HUES6 (cell line): ENCODE results near the gene KANSL1.

Experiments used
- H3K27ac ChIP-seq: 2 replicates; pipeline ENCODE4 v1.7.0; 2013; ENCODE audit warnings: low read depth, mild to moderate bottlenecking, low read length, inconsistent platforms
- H3K27me3 ChIP-seq: 2 replicates; pipeline ENCODE4 v1.6.1; 2013; ENCODE audit warnings: low read length; ENCODE audit not compliant: control insufficient read depth, insufficient read depth
- H3K36me3 ChIP-seq: 2 replicates; pipeline ENCODE4 v1.6.1; 2013; ENCODE audit warnings: low read length; ENCODE audit not compliant: control insufficient read depth, insufficient read depth
- H3K4me1 ChIP-seq: 2 replicates; pipeline ENCODE4 v1.6.1; 2013; ENCODE audit warnings: low read length; ENCODE audit not compliant: control insufficient read depth, insufficient read depth
- H3K4me3 ChIP-seq: 2 replicates; pipeline ENCODE4 v1.5.1; 2013; ENCODE audit warnings: low read depth, low read length
- H3K9ac ChIP-seq: one replicate; pipeline ENCODE4 v1.6.1; 2013; ENCODE audit warnings: mild to moderate bottlenecking, low read length
- H3K9me3 ChIP-seq: 2 replicates; pipeline ENCODE4 v1.6.1; 2013; ENCODE audit warnings: low read depth, low read length; ENCODE audit not compliant: control insufficient read depth, insufficient read depth

KANSL1 gene

GRCh38 chr17:45985447-45985846, 207.8 kb downstream of the KANSL1 start:
- no peaks in the 10 kb centered on the region for H3K4me1 ChIP-seq
- no peaks in the 10 kb centered on the region for H3K27me3 ChIP-seq
- H3K9ac ChIP-seq = no peak overlapping the region
- H3K4me3 ChIP-seq = no peak overlapping the region
- no peaks in the 10 kb centered on the region for H3K9me3 ChIP-seq
- H3K36me3 ChIP-seq = no peaks in the 10 kb centered on the region
- no peak overlapping the region for H3K27ac ChIP-seq

- Histone ChIP-seq H3K4me1 (no peaks in the 10 kb centered on the region), H3K9ac (no peak overlapping the region), H3K9me3 (no peaks in the 10 kb centered on the region), H3K27ac (no peak overlapping the region), H3K36me3 (no peaks in the 10 kb centered on the region), H3K27me3 (no peaks in the 10 kb centered on the region), H3K4me3 (no peak overlapping the region)
Observed at GRCh38 chr17:45984368-45984767, 208.9 kb downstream of the KANSL1 start.

- no peak overlapping the region for H3K9ac ChIP-seq
- no peaks in the 10 kb centered on the region for H3K9me3 ChIP-seq
- H3K36me3 ChIP-seq = no peaks in the 10 kb centered on the region
- H3K27ac ChIP-seq = no peak overlapping the region
- H3K27me3 ChIP-seq = no peaks in the 10 kb centered on the region
- H3K4me3 ChIP-seq = no peak overlapping the region
- no peaks in the 10 kb centered on the region for H3K4me1 ChIP-seq
Observed at GRCh38 chr17:45983614-45984310, 209.5 kb downstream of the KANSL1 start.

DNA sequence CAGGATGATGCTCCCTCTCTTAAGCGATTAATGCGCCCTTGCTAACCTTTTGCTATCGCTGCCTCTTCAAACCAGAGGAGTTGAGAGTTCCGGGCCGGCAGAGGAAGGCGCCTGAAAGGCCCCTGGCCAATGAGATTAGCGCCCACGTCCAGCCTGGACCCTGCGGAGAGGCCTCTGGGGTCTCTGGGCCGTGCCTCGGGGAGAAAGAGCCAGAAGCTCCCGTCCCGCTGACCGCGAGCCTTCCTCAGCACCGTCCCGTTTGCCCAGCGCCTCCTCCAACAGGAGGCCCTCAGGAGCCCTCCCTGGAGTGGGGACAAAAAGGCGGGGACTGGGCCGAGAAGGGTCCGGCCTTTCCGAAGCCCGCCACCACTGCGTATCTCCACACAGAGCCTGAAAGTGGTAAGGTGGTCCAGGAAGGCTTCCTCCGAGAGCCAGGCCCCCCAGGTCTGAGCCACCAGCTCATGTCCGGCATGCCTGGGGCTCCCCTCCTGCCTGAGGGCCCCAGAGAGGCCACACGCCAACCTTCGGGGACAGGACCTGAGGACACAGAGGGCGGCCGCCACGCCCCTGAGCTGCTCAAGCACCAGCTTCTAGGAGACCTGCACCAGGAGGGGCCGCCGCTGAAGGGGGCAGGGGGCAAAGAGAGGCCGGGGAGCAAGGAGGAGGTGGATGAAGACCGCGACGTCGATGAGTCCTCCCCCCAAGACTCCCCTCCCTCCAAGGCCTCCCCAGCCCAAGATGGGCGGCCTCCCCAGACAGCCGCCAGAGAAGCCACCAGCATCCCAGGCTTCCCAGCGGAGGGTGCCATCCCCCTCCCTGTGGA, 210.2 kb downstream of the KANSL1 start:
- Histone ChIP-seq H3K4me3 (no peak overlapping the region), H3K4me1 (no peaks in the 10 kb centered on the region; the same call in 1 of the 2 replicates), H3K27me3 (no peaks in the 10 kb centered on the region), H3K36me3 (no peaks in the 10 kb centered on the region), H3K27ac (no peak overlapping the region), H3K9ac (no peak overlapping the region), H3K9me3 (no peaks in the 10 kb centered on the region)

DNA sequence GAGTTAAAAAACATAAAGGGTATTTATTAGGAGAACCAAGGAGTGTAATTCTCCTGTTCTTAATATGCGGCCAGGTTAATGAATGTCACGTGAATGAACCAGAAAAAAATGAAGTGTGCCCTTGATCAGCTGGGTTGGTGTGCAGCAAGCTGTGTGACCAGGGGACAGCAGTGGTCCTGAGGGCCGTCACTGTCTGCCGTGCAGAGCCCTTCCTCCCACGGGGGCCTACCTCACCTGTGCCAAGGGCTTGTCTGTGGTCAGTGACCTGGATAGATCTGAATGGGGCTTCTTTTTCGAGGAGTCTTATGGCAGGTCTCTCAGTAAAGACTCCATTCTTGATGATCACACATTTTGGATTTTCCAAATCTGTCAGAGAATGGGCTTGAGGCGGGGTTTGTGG, 211.9 kb downstream of the KANSL1 start:
- Histone ChIP-seq H3K36me3 (no peaks in the 10 kb centered on the region), H3K9me3 (no peaks in the 10 kb centered on the region), H3K27ac (no peak overlapping the region), H3K27me3 (no peaks in the 10 kb centered on the region), H3K4me3 (no peak overlapping the region), H3K9ac (no peak overlapping the region), H3K4me1 (peaks cover 3% of the 10 kb centered on the region; the same call in 1 of the 2 replicates)

- H3K4me1 ChIP-seq = peaks cover 3% of the 10 kb centered on the region; the same call in 1 of the 2 replicates
- H3K36me3 ChIP-seq = no peaks in the 10 kb centered on the region
- no peaks in the 10 kb centered on the region for H3K27me3 ChIP-seq
- H3K4me3 ChIP-seq = no peak overlapping the region
- no peaks in the 10 kb centered on the region for H3K9me3 ChIP-seq
- no peak overlapping the region for H3K27ac ChIP-seq
- H3K9ac ChIP-seq = no peak overlapping the region
Observed at GRCh38 chr17:45980855-45981254, 212.4 kb downstream of the KANSL1 start.
